Colon (tissue), 2 donors: Measurements from ENCODE around the gene POLR1B.
"Not testable (repeated sequence)": the region's sequence is repeated elsewhere in the genome, so short reads cannot be mapped to it uniquely, and the experiment has no call there.

ENCODE experiments used
- FAIRE-seq: peaks from 2 replicates; lab custom pipeline; 2012; peaks lifted over from hg19 to GRCh38; lab: Jason Lieb, UNC
- donor health status: control.
- donor health status: control.

The POLR1B gene

DNA sequence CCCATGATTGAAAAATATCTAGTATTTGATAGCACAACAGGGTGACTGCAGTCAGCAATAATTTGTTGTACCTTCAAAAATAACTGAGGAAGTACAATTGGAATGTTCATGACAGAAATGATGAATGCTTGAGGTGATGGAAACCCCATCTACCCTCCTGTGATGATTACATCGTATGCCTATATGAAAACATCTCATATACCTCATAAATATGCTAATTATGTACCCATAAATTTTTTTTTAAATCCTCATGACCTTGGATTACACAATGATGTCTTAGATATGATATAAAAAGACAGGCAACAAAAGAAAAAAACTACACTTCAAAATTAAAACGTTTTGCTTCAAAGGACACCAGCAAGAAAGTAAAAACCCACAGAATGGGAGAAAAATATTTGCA is 1.4 kb upstream of the POLR1B start:
- no peak for FAIRE-seq

DNA sequence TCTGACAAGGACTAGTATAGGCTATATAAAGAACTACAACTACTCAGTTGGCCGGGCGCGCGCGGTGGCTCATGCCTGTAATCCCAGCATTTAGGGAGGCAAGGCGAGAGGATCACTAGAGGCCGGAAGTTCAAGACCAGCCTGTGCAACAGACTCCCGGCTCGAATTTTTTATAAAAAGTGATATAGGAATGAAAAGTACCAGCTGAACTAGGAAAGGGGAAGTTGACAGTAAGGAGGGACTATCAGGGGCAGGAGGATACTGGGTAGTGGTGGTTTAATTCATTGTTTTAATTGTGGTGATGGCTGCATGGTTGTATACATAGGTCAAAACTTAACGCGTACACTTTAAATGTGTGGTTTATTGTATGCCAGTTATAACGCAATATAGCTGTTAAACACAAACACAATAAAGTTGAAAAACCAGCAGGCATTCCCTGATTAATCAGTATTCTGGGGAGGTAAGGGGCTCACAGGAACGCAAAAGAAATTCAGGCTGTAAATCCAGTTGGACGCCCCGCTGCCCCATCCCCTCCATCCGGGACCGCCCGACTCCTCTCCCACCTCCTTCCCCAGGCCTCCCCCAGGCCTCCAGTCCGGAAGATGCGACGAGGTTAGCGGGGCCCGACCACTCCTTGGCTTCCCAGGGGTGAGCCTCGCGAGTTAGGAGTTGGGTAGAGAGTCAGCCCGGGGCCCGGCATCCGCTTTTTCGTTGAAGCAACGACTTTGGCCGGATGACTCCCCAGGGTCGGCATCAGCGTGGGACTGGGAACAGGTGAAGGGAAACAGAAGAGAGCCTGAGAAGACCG is 746 bp upstream of the POLR1B start:
- no peak for FAIRE-seq

DNA sequence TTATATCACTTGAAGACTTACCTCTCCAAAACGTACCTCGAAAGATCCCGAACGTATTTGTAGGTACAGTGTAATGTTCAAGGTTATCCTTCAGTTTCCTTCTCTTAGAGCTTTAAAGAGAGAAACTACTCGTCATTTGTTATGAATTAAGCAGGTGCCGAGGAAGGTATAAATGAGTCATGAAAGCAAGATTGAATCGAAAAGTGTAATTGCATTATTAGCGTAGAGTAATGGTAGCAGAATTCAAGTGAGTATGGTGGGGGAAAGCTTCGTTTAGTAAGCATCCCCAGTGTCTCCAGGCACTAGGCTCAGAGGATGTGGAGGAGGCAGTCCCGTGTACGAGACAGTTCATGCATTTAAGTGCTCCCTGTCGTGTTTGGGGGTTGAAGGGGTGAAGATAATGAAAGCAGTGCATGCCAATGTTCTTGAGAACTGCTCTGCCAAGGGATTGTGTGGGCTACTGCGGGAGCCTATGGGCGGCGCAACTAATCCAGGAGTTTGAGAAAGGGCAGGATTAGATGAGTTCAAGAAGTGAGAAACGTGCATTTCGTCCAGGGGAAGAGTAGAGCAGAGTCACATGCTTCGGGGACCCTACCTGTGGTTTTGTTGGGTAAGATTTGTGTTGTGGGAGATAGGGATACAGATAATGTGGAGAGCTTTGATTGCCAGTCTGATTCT is 858 bp downstream of the POLR1B start:
- no peak for FAIRE-seq

DNA sequence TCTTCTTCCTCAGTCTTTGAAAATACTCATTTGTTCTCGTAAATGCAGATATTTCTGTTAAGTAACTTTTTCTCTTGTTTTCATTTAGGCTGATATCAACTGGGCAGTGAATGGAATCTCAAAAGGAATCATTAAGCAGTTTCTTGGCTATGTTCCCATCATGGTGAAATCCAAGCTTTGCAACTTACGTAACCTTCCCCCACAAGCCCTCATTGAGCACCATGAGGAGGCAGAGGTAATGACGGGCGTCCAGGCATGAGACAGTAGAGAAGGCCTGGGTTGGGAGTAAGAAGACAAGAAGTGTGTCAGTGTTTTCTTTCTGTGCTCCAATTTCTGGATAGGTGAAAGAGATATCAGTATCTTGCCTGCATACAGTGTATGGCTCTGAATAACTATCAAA is 5.1 kb downstream of the POLR1B start:
- no peak for FAIRE-seq

DNA sequence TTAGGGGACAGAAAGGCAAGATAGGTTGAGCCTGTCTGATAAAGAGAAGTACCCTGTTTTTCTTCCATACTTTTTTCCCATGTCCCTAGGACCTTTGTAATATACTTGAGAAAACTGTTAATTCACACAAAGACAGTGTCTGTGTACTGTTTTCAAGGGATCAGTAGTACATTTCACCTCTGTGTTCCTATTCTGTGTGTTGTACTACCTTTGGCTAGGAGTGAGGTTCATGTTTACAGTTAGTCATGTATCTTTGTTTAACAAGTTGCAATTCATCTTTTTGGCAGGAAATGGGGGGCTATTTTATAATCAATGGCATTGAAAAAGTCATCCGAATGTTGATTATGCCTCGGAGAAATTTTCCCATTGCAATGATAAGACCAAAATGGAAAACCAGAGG is 6.7 kb downstream of the POLR1B start:
- FAIRE-seq, result no peak

DNA sequence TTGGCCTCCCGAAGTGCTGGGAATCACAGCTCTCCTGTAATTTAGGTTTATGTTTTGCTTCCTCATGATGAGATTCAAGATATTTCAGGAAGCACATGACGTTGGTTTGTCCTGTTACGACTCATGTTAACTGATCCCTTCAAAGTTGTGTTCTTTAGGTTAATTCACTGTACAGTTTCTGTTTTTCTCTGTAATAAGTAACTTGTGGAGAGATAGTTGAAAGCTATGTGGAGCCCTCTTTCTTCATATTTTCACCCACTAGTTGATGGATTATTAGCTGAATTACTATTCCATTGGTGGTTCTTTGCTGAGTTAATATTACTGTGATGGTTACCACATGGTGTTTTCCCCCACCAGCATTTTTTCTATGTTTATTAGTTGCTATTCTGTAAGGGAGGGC is 23.8 kb downstream of the POLR1B start:
- no peak for FAIRE-seq

DNA sequence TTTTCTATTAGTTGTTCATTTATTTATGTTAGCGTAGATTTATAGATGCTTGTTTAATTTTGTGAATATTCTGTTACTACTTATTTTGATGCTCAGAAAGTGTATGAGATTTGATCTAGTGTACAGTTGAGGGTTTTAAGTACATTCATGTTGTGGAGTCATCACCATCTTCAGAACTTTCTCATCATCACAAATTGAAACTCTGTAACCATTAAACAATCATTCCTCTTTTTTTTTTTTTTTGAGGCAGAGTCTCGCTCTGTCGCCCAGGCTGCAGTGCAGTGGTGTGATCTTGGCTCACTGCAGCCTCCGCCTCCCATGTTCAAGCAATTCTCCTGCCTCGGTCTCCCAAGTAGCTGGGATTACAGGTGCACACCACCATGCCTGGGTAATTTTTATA is 24.2 kb downstream of the POLR1B start:
- not testable (repeated sequence) for FAIRE-seq

DNA sequence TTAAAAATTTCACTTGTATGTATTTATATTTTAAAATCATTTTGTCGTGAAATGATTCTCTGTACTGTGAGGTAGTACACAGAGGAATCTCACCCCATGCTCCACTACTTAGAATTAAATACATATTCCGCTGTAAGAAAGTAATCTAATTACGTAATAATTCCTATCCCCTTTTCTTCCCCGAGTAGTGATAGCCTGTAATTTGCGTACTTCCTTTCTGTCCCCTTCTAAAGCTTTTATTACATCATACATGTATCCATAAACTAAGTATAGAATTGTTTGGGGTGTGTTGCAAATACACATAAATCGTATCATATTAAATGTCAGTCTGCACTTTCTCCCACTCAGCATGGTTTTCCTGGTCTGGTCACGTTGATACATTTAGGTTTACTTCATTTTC is 29.7 kb downstream of the POLR1B start:
- no peak for FAIRE-seq

DNA sequence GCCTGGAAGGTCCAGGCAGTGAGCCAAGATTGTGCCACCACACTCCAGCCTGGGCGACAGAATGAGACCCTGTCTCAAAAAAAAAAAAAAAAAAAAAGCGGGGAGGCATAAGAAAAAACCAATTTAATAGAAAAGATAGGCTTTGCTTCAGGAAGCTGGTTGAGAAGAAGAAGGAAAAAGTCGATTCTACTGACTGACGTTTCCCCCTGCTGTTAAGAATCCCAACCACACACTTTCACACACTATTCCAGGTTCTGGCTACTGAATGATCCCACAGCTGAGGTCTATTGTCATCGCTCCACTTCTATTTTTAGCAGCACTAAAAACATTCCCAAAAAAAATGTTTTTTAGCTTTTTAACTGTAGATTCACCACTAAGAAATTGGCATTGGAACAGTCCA is 35.5 kb downstream of the POLR1B start:
- FAIRE-seq, result no peak

DNA sequence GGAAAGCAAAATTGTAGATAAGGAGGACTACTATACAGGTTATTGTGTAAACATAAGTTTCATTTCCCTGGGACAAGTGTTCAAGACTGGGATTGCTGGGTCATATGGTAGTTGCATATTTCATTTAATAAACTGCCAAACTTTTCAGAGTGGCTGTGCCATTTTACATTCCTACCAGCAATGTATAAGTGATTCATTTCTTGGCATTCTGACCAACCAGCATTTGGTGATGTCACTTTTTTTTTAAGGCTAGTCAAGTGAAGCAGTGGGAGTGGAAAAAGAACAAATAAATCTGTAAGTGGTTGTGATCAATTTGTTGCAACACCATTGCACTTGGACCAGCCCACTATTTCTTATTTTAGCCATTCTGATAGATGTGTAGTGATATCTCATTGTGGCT is 37.0 kb downstream of the POLR1B start:
- FAIRE-seq, result no peak

DNA sequence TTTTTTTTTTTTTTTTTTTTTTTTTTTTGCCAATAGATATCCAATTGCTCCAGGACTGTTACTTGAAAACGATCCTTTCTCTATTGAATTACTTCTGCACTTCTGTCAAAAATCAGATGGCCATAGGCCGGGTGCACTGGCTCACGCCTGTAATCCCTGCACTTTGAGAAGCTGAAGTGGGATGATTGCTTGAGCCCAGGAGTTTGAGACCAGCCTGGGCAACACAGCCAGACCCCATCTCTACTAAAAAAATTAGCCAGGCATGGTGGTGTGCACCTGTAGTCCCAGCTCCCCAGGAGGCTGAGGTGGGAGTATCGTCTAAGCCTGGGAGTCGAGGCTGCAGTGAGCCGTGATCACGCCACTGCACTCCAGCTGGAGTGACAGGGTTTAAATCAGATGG is 37.8 kb downstream of the POLR1B start:
- FAIRE-seq, result no peak

DNA sequence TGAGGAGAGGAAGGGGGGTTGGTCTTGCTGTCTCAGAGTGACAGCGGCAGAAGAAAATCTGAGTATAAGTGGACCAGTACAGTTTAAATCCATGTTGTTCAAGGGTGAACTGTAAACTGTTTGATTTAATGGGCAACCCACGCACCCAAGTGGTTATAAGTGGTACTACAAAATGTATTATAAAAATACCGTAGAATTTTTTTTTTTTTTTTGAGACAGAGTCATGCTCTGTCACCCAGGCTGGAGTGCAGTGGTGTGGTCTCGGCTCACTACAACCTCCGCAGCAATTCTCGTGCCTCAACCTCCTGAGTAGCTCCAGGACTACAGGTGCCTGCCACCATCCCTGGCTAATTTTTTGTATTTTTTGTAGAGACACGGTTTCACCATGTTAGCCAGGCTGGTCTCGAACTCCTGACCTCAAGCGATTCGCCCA is 40.1 kb downstream of the POLR1B start:
- FAIRE-seq, result no peak

DNA sequence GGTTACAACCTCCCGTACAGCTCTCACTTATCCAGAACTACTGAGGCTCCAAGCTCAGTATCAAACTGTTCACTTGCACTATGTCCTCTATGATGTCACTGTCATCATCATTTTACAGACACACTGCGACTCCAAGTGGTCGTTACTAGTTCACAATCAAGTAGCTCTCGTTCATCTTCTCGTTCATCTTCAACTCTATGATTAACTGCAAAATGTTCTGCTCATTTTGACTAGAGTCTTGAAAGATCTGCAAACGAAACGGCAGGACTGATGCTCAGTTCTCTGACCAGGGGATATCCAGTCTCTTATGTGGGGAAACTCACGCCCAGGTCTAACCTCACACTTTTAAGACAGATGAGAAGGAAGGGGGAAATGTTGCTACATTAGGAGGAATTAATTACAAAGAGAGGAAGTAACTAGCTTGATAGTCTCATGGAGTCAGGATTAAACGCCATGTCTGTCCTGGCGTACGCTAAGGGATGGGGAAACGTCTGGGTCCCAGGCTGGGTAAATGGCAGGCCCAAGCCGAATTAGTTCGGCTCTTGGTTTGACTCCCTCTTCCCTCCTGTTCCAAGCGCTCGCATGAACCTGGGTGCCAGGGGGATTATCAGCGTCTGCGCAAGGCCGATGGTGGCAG is 41.4 kb downstream of the POLR1B start:
- FAIRE-seq, result no peak

DNA sequence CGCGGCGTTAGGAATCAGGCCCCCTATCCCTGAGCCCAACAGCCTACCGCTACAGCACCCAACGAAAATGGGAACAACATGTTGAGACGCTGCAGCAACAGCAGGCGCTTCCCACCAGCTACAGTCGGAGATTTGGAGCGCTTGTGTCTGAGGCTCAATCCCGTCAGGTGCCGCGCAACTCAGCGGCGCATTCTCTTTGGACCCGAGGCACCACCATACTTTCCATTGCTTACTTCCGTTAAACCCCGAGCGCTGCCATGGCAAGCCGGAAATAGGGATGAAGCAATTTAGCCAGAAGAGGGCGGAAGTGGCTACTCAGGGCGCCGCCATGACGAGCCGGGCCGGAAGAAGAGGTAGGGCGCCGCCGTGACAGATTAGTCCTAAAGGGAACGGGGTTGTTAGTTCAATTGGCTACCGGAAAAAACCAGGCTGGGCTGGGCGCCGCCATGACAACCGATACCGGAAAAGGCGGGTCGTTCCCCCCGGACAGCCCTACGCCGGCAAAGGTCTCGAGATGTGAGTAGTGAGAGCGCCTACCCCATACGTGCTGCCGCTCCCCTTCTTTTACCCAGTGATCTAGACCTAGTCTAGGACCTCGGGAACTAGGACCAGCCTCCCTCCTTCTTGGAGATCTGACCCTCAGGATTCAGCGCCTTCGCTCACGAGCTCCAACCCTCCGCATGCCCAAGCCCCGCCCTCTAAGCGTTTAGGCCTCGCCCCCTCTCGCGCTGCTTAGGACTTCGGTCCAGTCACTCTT is 42.0 kb downstream of the POLR1B start, which contains the start of gene CHCHD5:
Gene CHCHD5, plus strand, starts transcription at position 476 of the 757 bp plus-strand sequence. Its CDS starts 39 bp downstream, at position 515.
- FAIRE-seq, result no peak

DNA sequence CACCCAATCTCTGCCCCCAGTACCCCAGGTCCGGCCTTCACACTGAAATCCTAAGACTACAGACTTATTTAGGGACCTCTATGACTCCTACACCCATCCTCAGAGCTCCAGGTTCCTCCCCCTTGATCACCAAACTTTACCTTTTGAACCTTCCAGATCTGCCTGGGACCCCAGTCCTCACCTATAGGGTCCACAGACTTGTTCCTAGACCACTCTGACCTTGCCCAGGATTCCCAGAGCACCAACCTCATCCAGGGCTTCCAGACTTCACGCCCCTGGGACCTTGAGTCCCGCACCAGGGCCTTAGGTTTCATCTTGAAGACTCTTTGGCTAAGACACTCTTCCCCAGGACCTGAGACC is 42.6 kb downstream of the POLR1B start:
- no peak for FAIRE-seq

DNA sequence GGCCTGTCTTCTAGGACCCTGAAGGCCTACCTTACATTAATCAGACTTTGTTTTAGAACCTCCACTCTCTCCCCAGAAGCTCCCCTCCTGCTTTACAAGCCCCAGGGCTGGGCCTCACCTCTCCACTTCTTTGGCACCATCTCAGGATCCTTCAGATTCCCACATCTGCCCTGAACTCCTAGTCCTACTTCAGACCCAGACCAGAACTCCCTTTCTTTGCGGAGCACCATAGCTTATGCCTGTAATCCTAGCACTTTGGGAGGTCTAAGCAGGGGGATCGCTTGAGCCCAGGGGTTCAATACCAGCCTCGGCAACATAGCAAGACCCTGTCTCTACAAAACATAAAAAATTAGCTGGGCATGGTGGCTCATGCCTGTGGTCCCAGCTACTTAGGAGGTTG is 43.1 kb downstream of the POLR1B start:
- no peak for FAIRE-seq

DNA sequence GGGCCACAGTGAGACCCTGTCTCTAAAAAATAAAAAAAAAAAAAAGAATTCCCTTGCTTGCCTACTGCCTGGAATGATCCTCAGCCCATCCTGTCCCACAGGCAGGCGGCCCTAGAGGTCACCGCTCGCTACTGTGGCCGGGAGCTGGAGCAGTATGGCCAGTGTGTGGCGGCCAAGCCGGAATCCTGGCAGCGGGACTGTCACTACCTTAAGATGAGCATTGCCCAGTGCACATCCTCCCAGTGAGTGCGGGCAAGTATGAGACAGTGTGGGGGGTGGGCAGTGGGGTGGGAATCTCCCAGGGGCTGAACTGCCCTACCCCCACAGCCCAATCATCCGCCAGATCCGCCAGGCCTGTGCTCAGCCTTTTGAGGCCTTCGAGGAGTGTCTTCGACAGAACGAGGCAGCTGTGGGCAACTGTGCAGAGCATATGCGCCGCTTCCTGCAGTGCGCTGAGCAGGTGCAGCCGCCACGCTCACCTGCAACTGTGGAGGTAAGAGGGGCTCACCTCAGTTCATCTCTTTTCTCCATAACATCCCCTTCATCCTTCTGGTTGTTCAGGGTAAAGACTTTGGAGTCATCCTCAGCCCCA is 43.7 kb downstream of the POLR1B start:
- no peak for FAIRE-seq

DNA sequence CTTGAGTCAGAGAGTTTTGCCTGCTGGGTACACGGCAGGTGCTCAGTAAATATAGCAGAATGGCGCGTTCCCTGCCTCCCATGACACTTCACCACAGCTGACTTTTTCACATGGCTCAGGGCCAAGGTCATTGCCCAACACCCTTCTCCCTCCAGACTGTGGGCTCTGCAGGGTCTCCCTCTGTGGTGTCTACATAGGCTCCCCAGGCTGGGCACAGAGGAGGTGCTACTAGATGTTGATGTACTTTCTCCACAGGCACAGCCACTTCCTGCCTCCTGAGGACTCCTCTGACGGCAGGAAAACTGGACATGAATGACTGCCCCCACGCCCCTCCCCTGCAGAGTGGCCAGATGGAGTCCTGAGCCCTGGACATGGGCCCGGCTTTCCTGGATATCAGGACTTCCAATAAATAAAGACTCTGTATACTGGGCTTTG is 46.4 kb downstream of the POLR1B start:
- FAIRE-seq, result no peak

DNA sequence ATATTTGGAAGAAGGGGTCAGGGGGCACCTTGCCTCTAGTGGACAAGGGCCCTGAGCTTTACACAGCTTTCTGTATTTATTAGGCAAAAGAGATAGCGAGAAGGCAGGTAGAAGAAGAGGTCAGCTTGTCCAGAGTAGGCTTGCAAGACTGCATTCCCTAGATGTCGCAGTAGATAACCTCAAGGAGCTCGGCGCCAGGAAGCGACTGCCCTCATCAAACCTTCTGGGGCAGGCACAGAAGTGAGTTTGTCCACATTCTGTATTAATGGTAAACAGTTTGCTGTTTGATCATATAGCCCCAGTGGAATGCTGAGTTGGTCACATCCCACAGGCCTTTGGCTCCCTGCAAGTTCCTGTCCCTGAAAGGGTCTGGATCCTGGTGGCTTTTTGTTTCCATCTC is 49.1 kb downstream of the POLR1B start:
- no peak for FAIRE-seq

DNA sequence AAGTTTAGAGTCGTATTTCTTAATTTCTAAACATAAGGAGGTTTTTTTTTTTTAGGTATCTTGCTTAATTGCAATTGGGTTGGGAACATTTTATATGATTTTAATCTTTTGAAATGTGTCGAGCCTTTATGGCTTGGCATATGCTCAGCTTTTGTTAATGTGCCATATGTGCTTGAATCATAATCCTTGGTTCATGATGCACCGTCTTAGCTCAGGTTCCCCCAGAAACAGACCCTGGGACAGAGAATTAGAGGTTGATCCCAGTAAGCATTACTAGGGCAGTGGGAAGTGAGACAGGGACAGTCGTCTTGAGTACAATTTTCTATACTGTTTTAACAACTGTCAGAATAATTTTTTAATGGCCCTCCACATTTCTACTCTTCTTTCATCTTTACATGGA is 51.5 kb downstream of the POLR1B start:
- FAIRE-seq, result no peak

DNA sequence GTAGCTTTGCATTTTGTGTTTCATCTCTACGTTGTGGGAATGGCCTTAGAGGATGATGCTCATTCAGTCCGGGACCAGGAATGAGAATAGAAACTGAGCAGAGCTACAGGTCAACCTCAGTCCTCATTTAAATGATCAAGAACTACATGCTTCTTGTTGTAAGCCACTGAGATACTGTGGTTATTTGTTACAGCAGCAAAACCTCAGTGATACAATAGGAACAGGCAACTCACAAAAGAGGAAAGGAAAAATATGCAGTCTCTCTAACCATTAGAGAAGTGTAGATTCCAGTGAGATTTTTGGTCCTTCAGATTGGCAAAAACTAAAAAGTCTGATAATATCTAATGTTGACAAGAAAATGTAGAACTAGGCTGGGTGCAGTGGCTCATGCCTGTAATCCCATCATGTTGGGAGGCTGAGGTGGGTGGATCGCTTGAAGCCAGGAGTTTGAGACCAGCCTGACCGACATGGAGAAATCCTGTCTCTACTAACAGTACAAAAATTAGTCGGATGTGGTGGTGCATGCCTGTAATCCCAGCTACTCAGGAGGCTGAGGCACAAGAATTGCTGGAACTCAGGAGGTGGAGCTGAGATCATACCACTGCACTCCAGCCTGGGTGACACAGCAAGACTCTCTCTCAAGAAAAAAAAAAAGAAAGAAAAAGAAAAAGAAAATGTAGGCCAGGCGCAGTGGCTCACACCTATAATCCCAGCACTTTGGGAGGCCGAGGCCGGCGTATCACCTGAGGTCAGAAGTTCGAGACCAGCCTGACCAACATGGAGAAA is 55.5 kb downstream of the POLR1B start:
- FAIRE-seq, result no peak
